Fibroblast of the aortic adventitia (primary cell): Measurements from ENCODE around the gene ACOT11. TPM values are rescaled to one million over a fixed set of nuclear protein-coding genes. Genes with fewer than 3 reads are reported as not detected.
"Not testable (repeated sequence)": the region's sequence is repeated elsewhere in the genome, so short reads cannot be mapped to it uniquely, and the experiment has no call there.

Experiments
- DNase-seq: peaks from one replicate; pipeline ENCODE4 v3.0.0-alpha.2; 2010; ENCODE audit warnings: low read depth
- H3K4me3 ChIP-seq: 2 replicates; pipeline ENCODE4 v1.5.1; 2011; ENCODE audit warnings: low read depth, mild to moderate bottlenecking, control low read depth, low read length, moderate library complexity
- CTCF ChIP-seq: IDR thresholded peaks from 2 replicates; pipeline ENCODE4 v1.5.1; 2011; ENCODE audit warnings: mild to moderate bottlenecking, low read length, control low read depth, inconsistent platforms; ENCODE audit not compliant: insufficient read depth
- total RNA-seq: library from RNA; depleted of rRNA; stranded (reverse); fragments of >200 nt; gene quantifications from 2 replicates; pipeline ENCODE4 v1.2.3, GENCODE V29; 2012; ENCODE audit warnings: low replicate concordance

Gene ACOT11
- total RNA-seq, 1 donor = 3.9 TPM

GRCh38 chr1:54615531-54616279, 67.7 kb downstream of the ACOT11 start:
- TF ChIP-seq CTCF = no peak
- no peak overlapping the region for H3K4me3 ChIP-seq
- no peak for DNase-seq

DNA sequence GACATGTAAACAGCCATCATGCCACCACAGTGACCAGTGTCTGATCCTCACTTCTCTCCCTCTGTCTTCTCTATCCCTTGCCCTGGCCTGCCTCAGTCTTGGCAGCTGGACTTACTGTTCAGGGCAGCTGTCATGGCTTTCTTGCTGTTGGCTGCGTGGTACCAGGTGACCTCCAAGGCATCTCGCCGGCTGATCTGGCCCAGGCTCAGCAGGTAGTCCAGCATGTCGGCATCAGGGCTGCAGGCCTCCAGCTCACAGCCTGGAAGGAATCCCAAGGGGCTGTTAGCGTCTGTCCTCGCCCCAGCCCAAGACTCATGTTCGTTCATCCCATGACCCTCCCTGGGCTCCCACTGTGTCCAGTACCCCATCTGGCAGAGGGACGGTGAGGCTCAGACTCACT, 71.7 kb downstream of the ACOT11 start:
- no peak overlapping the region for H3K4me3 ChIP-seq
- TF ChIP-seq CTCF = no peak
- no peak for DNase-seq

GRCh38 chr1:54623216-54624007, 75.4 kb downstream of the ACOT11 start, which contains the start of gene FAM151A:
TSS of gene FAM151A (minus strand) at chr1:54623525. CDS start at chr1:54623395, 130 bp downstream.
- TF ChIP-seq CTCF = no peak
- DNase-seq = no peak
- H3K4me3 ChIP-seq = no peak within 1 kb of the TSS

DNA sequence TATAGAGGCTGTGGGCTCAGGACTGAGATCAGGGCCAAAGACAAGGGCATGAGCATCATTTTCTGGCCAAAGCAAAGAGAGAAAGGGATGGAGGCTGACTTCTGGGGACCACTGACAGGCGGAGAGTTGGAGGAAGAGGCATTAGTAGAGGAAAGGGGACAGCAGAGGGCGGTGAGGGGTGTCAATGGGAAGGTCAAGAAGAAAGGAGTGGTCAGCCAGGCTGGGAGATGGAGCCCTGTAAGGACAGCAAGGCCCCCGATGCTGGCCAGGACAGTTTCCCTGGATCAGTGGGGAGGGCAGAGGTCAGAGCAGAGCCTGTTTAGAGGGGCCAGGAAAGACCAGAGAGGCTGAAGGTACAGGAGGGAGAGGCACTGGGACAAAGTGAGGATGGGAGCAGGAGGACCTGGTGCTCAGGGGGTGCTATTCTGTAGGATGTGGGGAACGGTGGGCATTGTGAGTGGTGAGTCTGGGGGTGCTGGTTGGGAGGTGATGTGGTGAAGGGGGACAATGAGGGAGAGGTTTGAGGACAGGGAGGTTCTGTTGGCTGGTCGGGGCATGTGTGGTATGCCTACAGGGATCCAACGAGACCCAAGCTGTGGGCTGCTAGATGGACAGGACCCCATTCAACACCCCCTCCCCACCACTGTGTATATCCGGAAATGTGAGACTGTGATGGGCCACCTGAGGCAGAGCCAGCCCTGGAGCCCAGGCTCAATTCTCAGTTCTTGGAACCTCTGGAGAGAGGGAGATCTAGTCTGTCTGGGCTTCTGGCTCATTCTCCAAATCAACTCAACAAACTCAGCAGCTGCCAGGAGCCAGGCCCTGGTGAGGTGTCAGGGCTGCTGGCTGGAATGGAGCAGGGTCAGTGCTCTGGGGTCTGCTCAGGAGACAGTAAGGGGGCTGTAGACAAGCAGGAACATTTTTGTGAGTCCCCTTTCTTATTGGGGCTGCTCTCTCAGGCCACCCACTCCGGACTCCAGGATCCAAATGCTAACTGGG, 76.7 kb downstream of the ACOT11 start:
- DNase-seq = no peak
- TF ChIP-seq CTCF = no peak
- H3K4me3 ChIP-seq = no peak overlapping the region

- no peak for DNase-seq
- H3K4me3 ChIP-seq = no peak overlapping the region
- no peak for TF ChIP-seq CTCF
These were observed 79.2 kb downstream of the ACOT11 start for GRCh38 chr1:54627196-54627595.

DNA sequence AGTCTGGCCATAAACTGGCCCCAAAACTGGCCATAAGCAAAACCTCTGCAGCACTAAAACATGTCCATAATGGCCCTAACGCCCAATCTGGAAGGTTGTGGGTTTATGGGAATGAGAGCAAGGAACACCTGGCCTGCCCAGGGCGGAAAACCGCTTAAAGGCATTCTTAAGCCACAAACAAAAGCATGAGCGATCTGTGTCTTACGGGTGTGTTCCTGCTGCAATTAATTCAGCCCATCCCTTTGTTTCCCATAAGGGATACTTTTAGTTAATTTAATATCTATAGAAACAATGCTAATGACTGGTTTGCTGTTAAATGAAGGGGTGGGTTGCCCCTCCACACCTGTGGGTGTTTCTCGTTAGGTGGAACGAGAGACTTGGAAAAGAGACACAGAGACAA, 87.8 kb downstream of the ACOT11 start:
- H3K4me3 ChIP-seq, DNase-seq: not testable (repeated sequence)

GRCh38 chr1:54636461-54637446, 88.7 kb downstream of the ACOT11 start:
- H3K4me3 ChIP-seq, DNase-seq: not testable (repeated sequence)
